DMS114 treated with DMSO at 0.1 percent for 48 hours (cell line): ENCODE measurements around the gene TTI1.
"Not testable (repeated sequence)": the region's sequence is repeated elsewhere in the genome, so short reads cannot be mapped to it uniquely, and the experiment has no call there.

Experiments
- DNase-seq: peaks from one replicate; lab custom pipeline; 2025; ENCODE audit not compliant: unreplicated experiment; lab: John Stamatoyannopoulos, UW

Gene TTI1

GRCh38 chr20:37970856-37971245 lies 62.4 kb downstream of the TTI1 start:
- DNase-seq = no peak

DNA sequence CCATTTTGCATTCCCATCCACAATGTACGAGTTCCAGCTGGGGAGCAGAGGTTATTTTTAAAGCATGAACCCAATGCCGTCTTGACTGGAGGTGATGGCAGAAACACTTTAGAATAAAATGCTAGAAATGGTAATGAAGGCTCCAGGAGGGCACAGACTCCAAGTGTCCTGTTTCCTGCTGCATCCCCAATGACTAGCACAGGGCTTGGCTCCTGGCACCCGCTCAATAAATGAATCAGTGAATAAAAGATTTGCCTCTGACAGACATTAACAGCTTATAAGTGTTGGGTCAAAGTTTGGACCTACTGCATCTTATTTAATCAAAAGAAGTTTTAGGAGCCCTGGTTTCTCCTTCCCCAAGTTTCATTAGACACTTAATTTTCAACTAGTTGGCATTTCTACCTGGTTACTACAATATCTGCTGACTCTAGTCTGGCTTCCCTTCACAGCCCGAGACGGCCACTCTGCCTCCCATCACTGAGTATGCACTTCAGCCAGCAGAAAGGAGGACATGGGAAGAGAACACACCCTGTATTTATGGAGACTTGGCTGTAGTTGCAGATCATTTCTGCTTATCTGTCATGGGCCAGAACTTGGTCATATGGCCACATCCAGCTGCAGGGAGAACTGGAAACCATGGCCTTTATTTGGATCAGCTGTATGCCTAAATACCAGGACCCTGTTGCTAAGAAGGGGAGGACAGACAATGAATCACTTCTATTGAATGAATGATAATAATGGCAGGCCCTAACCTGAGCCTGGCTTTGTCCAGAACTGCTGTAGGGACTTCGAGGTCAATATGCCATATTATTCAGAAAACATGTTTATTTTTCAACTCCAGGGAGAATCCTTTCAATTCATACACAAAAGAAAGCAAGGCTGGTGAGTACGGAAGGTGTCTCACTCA lies 63.1 kb downstream of the TTI1 start:
- DNase-seq = no peak

GRCh38 chr20:37968841-37969401 lies 64.3 kb downstream of the TTI1 start:
- no peak for DNase-seq

- not testable (repeated sequence) for DNase-seq
These were observed 69.8 kb downstream of the TTI1 start for GRCh38 chr20:37963483-37963882.

DNA sequence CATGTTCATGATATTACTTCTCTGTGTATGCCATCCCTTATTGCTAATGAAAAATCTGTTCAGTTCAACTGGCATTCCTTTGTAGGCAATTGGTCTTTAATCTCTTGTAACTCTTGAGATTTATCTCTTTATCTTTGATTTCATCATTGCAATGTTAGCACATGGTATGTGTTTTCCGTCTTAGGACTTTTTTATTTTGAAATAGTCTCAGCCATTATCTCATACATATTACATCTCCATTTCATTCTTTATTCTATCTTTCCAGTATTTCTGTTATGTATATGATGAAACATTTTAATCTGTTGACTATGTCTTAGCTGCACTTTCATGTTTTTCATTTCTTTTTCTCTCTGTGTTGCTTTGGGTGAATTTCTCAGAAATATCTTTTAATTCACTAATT lies 72.2 kb downstream of the TTI1 start:
- no peak for DNase-seq

DNA sequence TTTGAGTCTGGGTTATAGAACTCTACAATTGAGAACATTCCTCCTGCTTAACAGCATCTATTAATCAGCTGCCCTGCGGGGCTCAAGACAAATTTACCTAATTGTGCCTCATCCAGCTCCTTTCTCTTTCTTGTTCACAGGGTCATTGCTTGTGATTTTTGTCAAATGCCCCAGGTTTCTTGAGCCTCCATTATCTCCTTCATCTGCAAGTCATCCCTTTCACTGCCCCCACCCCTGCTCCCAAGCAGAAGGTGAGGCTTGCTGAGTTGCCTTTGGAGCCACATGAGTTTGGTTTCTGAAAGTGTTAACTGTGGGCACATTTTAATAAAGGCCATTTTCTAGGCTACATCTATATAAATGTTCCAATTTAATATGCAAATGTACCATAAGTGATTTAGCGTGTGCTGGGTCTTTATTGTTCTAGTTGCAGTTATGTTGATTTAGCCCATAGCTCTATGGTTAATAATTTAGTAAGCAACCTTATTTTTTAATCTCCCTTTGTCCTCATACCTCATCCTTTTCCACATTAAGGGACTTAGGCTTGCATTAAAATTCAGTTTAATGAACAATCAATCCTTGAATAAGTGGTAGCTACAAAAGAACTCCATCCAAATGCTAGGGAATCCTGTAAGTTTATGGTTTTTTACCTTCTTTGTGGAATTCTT lies 74.3 kb downstream of the TTI1 start:
- DNase-seq = no peak

DNA sequence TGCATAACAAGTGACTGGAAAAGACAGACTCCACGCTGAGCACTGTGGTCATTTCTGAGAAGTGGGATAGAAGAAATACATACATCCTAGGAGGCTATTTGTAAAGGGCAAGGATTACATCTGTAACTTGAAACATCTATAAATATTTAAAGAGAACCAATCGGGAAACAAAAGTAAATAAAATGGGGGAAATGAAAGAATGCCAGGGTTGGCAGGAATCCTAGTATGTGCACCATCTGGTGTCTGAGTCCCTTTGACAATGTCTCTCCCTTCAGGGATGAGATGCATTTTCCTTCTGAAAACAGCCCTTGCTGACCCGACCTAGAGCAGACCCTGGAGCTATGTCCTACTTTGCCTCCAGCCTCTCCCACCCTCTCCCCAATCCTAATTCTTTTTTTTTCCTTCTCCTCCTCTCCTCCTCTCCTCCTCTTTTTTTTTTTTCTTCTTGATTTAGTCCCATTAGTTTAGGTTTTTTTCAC lies 77.1 kb downstream of the TTI1 start:
- DNase-seq = no peak

DNA sequence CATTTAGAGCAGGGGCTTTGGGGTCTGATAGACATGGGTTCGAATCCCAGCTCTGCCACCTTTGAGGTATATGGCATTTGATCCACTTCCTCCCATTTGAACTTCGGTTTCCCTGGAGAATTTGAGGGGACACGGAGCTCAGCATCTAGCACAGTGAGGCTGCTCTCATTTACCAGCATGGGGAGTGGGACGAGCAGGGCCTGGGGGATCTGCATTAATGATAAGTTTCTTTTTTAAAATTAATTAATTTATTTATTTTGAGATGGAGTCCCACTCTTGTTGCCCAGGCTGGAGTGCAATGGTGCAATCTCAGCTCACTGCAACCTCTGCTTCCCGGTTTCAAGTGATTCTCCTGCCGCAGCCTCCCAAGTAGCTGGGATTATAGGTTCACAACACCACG lies 77.7 kb downstream of the TTI1 start:
- DNase-seq = no peak

DNA sequence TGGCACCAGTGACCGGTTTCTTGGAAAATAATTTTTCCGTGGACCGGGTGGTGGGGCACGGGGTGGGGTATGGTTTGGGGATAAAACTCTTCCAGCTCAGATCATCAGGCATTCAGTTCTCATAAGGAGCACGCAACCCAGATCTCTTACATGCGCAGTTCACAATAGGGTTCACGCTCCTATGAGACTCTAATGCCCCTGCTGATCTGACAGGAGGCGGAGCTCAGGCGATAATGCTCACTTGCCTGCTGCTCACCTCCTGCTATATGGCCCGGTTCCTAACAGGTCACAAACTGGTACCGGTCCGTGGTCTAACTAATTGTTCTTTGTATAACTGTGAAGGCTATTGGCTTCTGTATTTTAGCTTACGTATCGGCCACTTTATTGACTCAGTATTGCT lies 78.6 kb downstream of the TTI1 start:
- no peak for DNase-seq

DNA sequence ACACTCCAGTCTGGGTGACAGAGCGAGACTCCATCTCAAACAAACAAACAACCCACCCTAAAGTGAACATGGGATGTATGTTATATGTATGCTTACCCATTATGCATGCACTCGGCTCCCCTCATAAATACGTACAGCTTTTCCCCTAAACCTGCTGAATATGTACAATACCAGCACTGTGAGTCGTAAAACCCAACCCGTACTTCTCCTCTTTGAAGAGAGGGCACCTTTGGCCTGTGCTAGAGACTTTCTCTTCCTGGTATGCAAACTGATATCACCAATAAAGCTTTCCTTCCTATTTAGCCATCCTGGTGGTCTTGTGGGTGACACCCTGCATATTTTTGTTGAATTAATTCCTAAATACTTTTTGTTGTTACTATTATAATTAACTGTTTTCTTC lies 79.1 kb downstream of the TTI1 start:
- no peak for DNase-seq

DNA sequence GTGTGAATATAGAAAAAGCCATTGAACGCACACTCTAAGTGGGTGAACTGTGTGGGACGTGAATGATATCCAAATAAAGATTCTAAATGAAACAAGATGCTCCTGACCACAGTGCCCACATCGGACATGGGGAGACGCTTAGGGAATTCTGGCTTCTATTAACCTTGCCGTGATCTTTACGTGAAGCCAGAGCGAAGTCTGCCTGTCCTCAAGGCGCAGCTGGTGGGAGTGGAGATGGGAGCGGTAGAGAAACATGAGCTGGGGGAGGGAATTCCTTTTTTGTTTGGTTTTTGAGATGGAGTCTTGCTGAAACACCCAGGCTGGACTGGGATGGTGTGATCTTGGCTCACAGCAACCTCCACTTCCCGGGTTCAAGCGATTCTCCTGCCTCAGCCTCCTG lies 84.3 kb downstream of the TTI1 start:
- no peak for DNase-seq

GRCh38 chr20:37947943-37948342 lies 85.3 kb downstream of the TTI1 start:
- DNase-seq = no peak

DNA sequence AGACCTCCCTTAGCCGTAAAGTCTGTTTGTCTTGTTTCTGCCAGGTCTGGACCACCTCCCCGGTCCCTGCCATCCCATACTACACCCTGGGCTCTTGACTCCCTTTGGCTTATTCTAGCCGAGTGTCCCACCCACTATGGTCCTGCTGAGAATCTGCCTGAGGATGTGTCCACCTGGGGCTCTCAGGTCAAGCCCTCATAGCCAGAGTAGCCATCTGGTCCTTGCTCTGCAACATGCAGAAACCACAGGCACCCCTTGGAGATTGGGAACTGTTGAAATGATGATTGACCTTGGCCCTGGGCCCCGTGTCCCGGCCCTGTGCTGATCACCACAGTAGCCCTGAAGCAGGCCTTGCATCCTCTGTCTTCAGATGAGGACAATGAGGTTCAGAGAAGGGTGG lies 86.3 kb downstream of the TTI1 start:
- DNase-seq = no peak

- no peak for DNase-seq
These were observed 88.1 kb downstream of the TTI1 start for GRCh38 chr20:37945091-37945547.

DNA sequence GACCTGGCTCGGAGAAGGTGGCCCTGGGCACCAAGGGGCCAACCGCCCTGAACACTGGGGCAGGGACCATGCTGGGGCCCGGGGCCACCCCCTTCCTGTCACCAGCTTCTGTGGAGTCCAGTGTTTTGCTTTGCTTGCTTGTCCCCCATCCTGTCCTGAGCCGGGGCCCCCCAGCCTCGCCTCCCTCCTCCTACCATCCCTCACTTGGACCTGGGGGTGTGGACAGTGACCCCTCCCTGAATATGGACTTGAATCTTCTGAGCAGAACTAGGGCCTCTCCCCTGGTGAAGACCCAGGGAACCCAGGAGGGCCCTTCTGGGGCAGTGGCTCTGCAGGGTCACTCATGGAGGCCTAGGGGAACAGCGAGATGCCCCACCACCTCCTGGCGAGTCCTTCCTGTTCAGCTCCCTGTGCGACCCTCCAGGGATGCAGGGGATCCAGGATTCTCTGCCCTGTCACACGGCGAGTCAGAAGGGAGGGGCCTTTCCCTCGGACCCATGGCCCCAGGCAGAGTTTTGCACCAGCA lies 88.7 kb downstream of the TTI1 start:
- no peak for DNase-seq

DNA sequence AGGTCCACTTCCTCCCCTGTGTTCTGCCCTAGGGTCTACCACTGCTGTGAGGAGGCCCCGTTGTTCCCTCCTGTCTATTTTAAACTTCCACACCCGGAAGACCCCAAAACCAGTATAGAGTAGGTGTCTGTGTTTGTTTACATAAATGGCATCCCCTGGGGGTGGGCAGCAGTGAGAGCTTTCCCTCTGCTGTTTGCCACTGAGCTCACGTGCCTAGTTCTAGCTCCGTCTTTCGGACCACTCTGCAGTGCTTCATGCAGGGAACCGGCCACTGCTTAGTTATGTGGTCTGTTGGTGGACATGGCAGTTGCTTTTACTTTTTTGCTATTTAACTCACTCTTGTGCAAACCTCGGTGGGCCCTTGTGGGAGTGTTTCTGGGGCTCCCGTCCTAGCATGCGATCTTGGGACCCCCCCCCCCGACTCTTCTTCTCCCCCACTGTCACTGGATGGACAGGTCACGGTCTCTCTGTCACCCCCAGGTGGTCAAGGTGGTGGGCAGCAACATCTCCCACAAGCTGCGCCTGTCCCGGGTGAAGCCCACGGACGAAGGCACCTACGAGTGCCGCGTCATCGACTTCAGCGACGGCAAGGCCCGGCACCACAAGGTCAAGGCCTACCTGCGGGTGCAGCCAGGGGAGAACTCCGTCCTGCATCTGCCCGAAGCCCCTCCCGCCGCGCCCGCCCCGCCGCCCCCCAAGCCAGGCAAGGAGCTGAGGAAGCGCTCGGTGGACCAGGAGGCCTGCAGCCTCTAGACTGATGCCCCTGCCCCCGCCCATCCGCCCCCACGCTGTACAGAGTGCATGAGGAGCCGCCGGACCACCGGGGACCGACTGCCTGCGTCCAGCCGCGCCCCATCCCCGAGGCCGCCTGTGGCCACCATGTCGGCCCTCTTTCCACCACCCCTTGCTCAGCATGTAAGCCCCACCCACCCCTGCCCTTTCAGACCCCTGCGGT lies 89.5 kb downstream of the TTI1 start:
- DNase-seq = no peak

DNA sequence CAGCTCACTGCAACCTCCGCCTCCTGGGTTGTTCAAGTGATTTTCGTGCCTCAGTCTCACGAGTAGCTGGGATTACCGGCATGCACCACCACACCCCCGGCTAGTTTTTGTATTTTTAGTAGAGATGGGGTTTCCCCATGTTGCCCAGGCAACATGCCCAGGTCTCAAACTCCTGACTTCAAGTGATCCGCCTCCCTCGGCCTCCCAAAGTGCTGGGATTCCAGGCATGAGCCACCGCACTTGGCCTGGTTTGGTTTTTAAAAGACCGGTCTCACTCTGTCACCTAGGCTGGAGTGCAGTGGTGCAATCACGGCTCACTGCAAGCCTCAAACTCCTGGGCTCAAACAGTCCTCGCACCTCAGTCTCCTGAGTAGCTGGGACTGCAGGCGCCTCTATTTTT lies 90.2 kb downstream of the TTI1 start:
- no peak for DNase-seq

DNA sequence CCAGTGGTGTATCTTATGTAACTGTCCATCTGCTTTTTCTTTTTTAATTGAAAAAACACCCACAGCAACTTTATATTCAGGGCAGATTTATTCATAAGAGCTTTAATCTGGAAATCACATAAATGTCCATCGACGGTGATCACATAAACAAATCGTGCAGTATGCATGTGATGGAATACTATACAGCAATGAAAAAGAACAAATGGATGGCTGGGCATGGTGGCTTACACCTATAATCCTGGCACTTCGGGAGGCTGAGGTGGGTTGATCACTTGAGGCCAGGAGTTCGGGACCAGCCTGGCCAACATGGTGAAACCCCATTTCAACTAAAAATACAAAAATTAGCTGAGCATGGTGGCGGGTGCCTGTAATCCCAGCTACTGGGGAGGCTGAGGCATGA lies 91.3 kb downstream of the TTI1 start:
- DNase-seq = no peak

GRCh38 chr20:37941332-37941731 lies 91.9 kb downstream of the TTI1 start:
- no peak for DNase-seq

DNA sequence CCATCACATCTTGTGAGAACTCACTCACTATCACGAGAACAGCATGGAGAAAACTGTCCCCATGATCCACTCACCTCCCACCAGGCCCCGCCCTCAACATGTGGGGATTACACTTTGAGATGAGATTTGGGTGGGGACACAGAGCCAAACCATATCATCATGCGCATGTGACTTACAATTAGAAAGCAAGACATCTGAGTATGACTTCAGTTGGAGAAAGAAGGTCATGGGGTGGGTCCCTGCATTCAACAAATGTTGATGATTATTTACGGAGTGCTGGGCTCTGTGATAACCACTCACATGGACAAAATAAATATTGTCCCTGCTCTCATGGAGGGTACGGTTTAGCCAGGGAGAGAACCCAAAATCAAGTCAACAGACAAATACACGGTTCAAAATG lies 92.4 kb downstream of the TTI1 start:
- no peak for DNase-seq
